ENCODE measurements around the gene HIP1.

DNA sequence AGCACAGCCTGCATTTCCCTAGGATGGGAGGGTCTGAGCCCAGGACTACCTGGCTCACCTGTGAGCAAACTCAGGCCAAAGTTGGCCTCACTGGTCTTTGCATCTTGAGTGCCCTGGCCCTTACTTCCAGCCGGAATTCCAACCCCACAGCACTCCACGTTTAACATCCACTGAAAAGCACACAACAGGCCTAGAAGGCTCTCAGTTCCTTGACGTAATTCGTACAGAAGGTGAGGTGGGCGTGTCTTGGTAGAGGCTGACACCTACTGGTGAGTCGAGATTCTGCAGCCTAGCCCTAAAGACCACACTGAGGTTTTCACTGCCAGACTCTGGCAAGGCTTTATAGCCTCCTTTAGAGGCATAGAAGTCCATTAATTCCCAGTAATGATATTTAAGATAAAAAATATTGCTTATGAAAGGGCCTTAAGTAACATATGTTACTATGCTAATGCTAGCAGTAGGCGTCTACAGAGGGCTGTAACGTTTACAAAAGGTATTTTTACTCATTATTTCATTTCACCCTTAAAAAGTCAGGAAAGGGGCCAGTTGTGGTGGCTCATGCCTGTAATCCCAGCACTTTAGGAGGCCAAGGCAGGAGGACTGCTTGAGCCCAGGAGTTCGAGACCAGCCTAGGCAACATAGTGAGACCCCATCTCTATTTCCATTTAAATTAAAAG lies 95.8 kb downstream of the HIP1 start:
- TF ChIP-seq SP1 (IDR thresholded peaks at IDR 0.05) (no peak), CTBP1 (IDR thresholded peaks at IDR 0.05; ENCODE audit: borderline replicate concordance) (no peak), HDGF (IDR thresholded peaks at IDR 0.05; ENCODE audit: borderline replicate concordance) (no peak)

All from HEK293T (cell line).